NAMALWA (cell line): ENCODE measurements around the gene KDM4C.

ENCODE experiments used
- DNase-seq: peaks from one replicate; pipeline ENCODE4 v3.0.0-alpha.2; 2015; ENCODE audit warnings: low spot score

Gene KDM4C

GRCh38 chr9:6904371-6904770 lies 146.6 kb downstream of the KDM4C start:
- DNase-seq = no peak

GRCh38 chr9:6905850-6906375 lies 148.1 kb downstream of the KDM4C start:
- no peak for DNase-seq

- DNase-seq = peak; percentile 28
Observed at GRCh38 chr9:6907772-6908381, 150.1 kb downstream of the KDM4C start.

- no peak for DNase-seq
Observed at GRCh38 chr9:6909181-6909580, 151.4 kb downstream of the KDM4C start.

- DNase-seq = peak; percentile 46
Observed at GRCh38 chr9:6910032-6910431, 152.3 kb downstream of the KDM4C start.

GRCh38 chr9:6910497-6910896 lies 152.7 kb downstream of the KDM4C start:
- no peak for DNase-seq

- no peak for DNase-seq
Observed at GRCh38 chr9:6911901-6912638, 154.3 kb downstream of the KDM4C start.

GRCh38 chr9:6915635-6916034 lies 157.9 kb downstream of the KDM4C start:
- DNase-seq = no peak

- DNase-seq = no peak
Observed at GRCh38 chr9:6917162-6917561, 159.4 kb downstream of the KDM4C start.

- DNase-seq = no peak
Observed at GRCh38 chr9:6920041-6920440, 162.3 kb downstream of the KDM4C start.

GRCh38 chr9:6921315-6921714 lies 163.5 kb downstream of the KDM4C start:
- no peak for DNase-seq

GRCh38 chr9:6922124-6922676 lies 164.4 kb downstream of the KDM4C start:
- DNase-seq = no peak

GRCh38 chr9:6922680-6923079 lies 164.9 kb downstream of the KDM4C start:
- DNase-seq = no peak

GRCh38 chr9:6923086-6923485 lies 165.3 kb downstream of the KDM4C start:
- DNase-seq = no peak

- DNase-seq = no peak
Observed at GRCh38 chr9:6924149-6924548, 166.4 kb downstream of the KDM4C start.

GRCh38 chr9:6924988-6925563 lies 167.3 kb downstream of the KDM4C start:
- DNase-seq = no peak

- DNase-seq = no peak
Observed at GRCh38 chr9:6925836-6926235, 168.1 kb downstream of the KDM4C start.

GRCh38 chr9:6926436-6926835 lies 168.7 kb downstream of the KDM4C start:
- DNase-seq = no peak

- no peak for DNase-seq
Observed at GRCh38 chr9:6927838-6928237, 170.1 kb downstream of the KDM4C start.

- no peak for DNase-seq
Observed at GRCh38 chr9:6928863-6929262, 171.1 kb downstream of the KDM4C start.

- no peak for DNase-seq
Observed at GRCh38 chr9:6929441-6930215, 171.9 kb downstream of the KDM4C start.

GRCh38 chr9:6930827-6931226 lies 173.1 kb downstream of the KDM4C start:
- no peak for DNase-seq
